Hepatocyte (in vitro differentiated cells): ENCODE results near the gene STAT4. TPM values are rescaled to one million over a fixed set of nuclear protein-coding genes. Genes with fewer than 3 reads are reported as not detected.
A peak's percentile ranks its signal among the peaks of the same experiment; 100 is the strongest.

Experiments
- DNase-seq: peaks from one replicate; pipeline ENCODE4 v3.0.0-alpha.2; 2016; ENCODE audit warnings: low spot score
- H2AFZ ChIP-seq: fragments of 200-600 bp; sonication (generic); 2 replicates; pipeline ENCODE4 v1.6.0; 2016; ENCODE audit warnings: antibody characterized with exemption, mild to moderate bottlenecking
- H3K27ac ChIP-seq: fragments of 200-600 bp; sonication (generic); 2 replicates; pipeline ENCODE4 v1.5.1; 2016; ENCODE audit warnings: mild to moderate bottlenecking
- H3K27me3 ChIP-seq: fragments of 200-600 bp; sonication (generic); 2 replicates; pipeline ENCODE4 v1.6.1; 2016
- H3K36me3 ChIP-seq: fragments of 200-600 bp; sonication (generic); replicated peaks from 2 replicates; pipeline ENCODE4 v1.5.1; 2016; ENCODE audit warnings: low read depth; ENCODE audit not compliant: insufficient read depth
- H3K4me1 ChIP-seq: fragments of 200-600 bp; sonication (generic); 2 replicates; pipeline ENCODE4 v1.5.1; 2016; ENCODE audit warnings: mild to moderate bottlenecking, moderate library complexity; ENCODE audit not compliant: insufficient read depth
- H3K4me2 ChIP-seq: fragments of 200-600 bp; sonication (generic); 2 replicates; pipeline ENCODE4 v1.6.0; 2016
- H3K4me3 ChIP-seq: fragments of 200-600 bp; sonication (generic); 2 replicates; pipeline ENCODE4 v1.5.1; 2016; ENCODE audit warnings: mild to moderate bottlenecking
- H3K79me2 ChIP-seq: fragments of 200-600 bp; sonication (generic); 2 replicates; pipeline ENCODE4 v1.6.0; 2017; ENCODE audit warnings: mild to moderate bottlenecking
- H3K9me2 ChIP-seq: fragments of 200-600 bp; sonication (generic); replicated peaks from 2 replicates; pipeline ENCODE4 v1.6.0; 2017; ENCODE audit warnings: mild to moderate bottlenecking; ENCODE audit not compliant: insufficient read depth
- H3K9me3 ChIP-seq: fragments of 200-600 bp; sonication (generic); 2 replicates; pipeline ENCODE4 v1.5.1; 2016; ENCODE audit warnings: low read depth, mild to moderate bottlenecking
- H4K20me1 ChIP-seq: fragments of 200-600 bp; sonication (generic); 2 replicates; pipeline ENCODE4 v1.6.0; 2016; ENCODE audit warnings: mild to moderate bottlenecking; ENCODE audit not compliant: insufficient read depth, poor library complexity, severe bottlenecking
- CTCF ChIP-seq: fragments of 200-600 bp; sonication (generic); IDR thresholded peaks from 2 replicates; pipeline ENCODE4 v1.5.1; 2016; ENCODE audit warnings: antibody characterized with exemption, mild to moderate bottlenecking; ENCODE audit not compliant: poor library complexity
- EZH2 ChIP-seq: fragments of 200-600 bp; sonication (generic); IDR thresholded peaks from 2 replicates; pipeline ENCODE4 v1.6.1; 2016; ENCODE audit warnings: antibody characterized with exemption, mild to moderate bottlenecking, borderline replicate concordance
- EZH2phosphoT487 ChIP-seq: fragments of 200-600 bp; sonication (generic); IDR thresholded peaks from one replicate; pipeline ENCODE4 v1.6.1; 2018; ENCODE audit warnings: antibody characterized with exemption, mild to moderate bottlenecking, low read depth, moderate library complexity; ENCODE audit not compliant: unreplicated experiment, severe bottlenecking
- WGBS: methylation state at CpG from one replicate; pipeline ENCODE4 v1.1.6; 2016; ENCODE audit warnings: low lambda C conversion rate; ENCODE audit errors: missing lambda C conversion rate; 5-methylcytosine and 5-hydroxymethylcytosine counted together
- polyA plus RNA-seq: library from polyadenylated mRNA; unstranded; fragments of >200 nt; fragmentation: Nextera tagmentation; extraction: Ambion mirVana; gene quantifications from 2 replicates; pipeline ENCODE4 v1.2.1, GENCODE V29; 2016
- total RNA-seq: library from RNA; depleted of rRNA; stranded (reverse); fragments of >200 nt; gene quantifications from 2 replicates; pipeline ENCODE4 v1.2.3, GENCODE V29; 2014

Gene STAT4
- total and polyA plus RNA-seq, 2 experiments from 2014 or later: 1.6 to 6.6 TPM

- 77% methylated on average over 2 of the region's 2 CpGs for WGBS
- no peaks in the 10 kb centered on the region for H3K9me3 ChIP-seq
- no peaks in the 10 kb centered on the region for H3K27me3 ChIP-seq
- no peak overlapping the region for H3K4me3 ChIP-seq
- no peaks in the 10 kb centered on the region for H3K36me3 ChIP-seq
- H3K79me2 ChIP-seq: no peaks in the 10 kb centered on the region
- no peak for TF ChIP-seq EZH2
- no peak for TF ChIP-seq CTCF
- TF ChIP-seq EZH2phosphoT487: no peak
- peak overlapping the region; percentile 52 for H3K27ac ChIP-seq
- no peaks in the 10 kb centered on the region for H3K9me2 ChIP-seq
- no peak overlapping the region for H3K4me2 ChIP-seq
- DNase-seq: no peak
- H4K20me1 ChIP-seq: no peaks in the 10 kb centered on the region
- no peaks in the 10 kb centered on the region for H3K4me1 ChIP-seq
- H2AFZ ChIP-seq: no peak overlapping the region
These were observed 149.8 kb downstream of the STAT4 start for GRCh38 chr2:191001032-191001431.

GRCh38 chr2:190999949-191000665 lies 150.7 kb downstream of the STAT4 start:
- H3K4me2 ChIP-seq: no peak overlapping the region
- H4K20me1 ChIP-seq: no peaks in the 10 kb centered on the region
- no peaks in the 10 kb centered on the region for H3K4me1 ChIP-seq
- H3K36me3 ChIP-seq: no peaks in the 10 kb centered on the region
- DNase-seq: no peak
- no peaks in the 10 kb centered on the region for H3K79me2 ChIP-seq
- no peaks in the 10 kb centered on the region for H3K9me2 ChIP-seq
- no peaks in the 10 kb centered on the region for H3K27me3 ChIP-seq
- no peaks in the 10 kb centered on the region for H3K9me3 ChIP-seq
- 94% methylated on average over 9 of the region's 9 CpGs for WGBS
- TF ChIP-seq CTCF (no peak), EZH2phosphoT487 (no peak), EZH2 (no peak)
- H2AFZ ChIP-seq: no peak overlapping the region
- no peak overlapping the region for H3K4me3 ChIP-seq
- no peak overlapping the region for H3K27ac ChIP-seq

- Histone ChIP-seq H3K36me3 (no peaks in the 10 kb centered on the region), H4K20me1 (no peaks in the 10 kb centered on the region), H3K27me3 (no peaks in the 10 kb centered on the region), H3K79me2 (no peaks in the 10 kb centered on the region), H3K27ac (peak overlapping the region; percentile 39), H3K4me3 (no peak overlapping the region), H2AFZ (no peak overlapping the region), H3K4me1 (no peaks in the 10 kb centered on the region), H3K9me3 (no peaks in the 10 kb centered on the region), H3K9me2 (no peaks in the 10 kb centered on the region), H3K4me2 (no peak overlapping the region)
- WGBS: 80% methylated on average over 7 of the region's 7 CpGs
- no peak for DNase-seq
- no peak for TF ChIP-seq CTCF
- TF ChIP-seq EZH2phosphoT487: no peak
- no peak for TF ChIP-seq EZH2
These were observed 151.7 kb downstream of the STAT4 start for GRCh38 chr2:190999058-190999457.
